Nephron (organoid): ENCODE measurements around the gene SLC34A1.

Experiments
- H3K27ac Mint-ChIP-seq, 3 experiments: 2 replicates each; pipeline ENCODE4 v1.8.0; 2020; ENCODE audit warnings: mixed read lengths in 3 of 3, mild to moderate bottlenecking in 2 of 3, moderate library complexity in 1 of 3
- H3K27me3 Mint-ChIP-seq: 2 replicates; pipeline ENCODE4 v1.8.0; 2021; ENCODE audit warnings: low read depth, mild to moderate bottlenecking, moderate library complexity, mixed read lengths
- H3K36me3 Mint-ChIP-seq: 2 replicates; pipeline ENCODE4 v1.8.0; 2020; ENCODE audit warnings: low read depth, mixed read lengths
- H3K4me1 Mint-ChIP-seq: 2 replicates; pipeline ENCODE4 v1.8.0; 2020; ENCODE audit warnings: mixed read lengths
- H3K4me3 Mint-ChIP-seq, 3 experiments: 2 replicates each; pipeline ENCODE4 v1.8.0; 2020; ENCODE audit warnings: mild to moderate bottlenecking in 3 of 3, mixed read lengths in 3 of 3, moderate library complexity in 2 of 3
- H3K9me3 Mint-ChIP-seq: 2 replicates; pipeline ENCODE4 v1.8.0; 2020; ENCODE audit warnings: mixed read lengths
- CTCF ChIP-seq, 3 experiments: fragments of 200-600 bp; sonication (generic); IDR thresholded peaks; one replicate each; pipeline ENCODE4 v1.5.0; 2021; ENCODE audit warnings: antibody characterized with exemption in 3 of 3; ENCODE audit not compliant: unreplicated experiment in 3 of 3

The SLC34A1 gene

DNA sequence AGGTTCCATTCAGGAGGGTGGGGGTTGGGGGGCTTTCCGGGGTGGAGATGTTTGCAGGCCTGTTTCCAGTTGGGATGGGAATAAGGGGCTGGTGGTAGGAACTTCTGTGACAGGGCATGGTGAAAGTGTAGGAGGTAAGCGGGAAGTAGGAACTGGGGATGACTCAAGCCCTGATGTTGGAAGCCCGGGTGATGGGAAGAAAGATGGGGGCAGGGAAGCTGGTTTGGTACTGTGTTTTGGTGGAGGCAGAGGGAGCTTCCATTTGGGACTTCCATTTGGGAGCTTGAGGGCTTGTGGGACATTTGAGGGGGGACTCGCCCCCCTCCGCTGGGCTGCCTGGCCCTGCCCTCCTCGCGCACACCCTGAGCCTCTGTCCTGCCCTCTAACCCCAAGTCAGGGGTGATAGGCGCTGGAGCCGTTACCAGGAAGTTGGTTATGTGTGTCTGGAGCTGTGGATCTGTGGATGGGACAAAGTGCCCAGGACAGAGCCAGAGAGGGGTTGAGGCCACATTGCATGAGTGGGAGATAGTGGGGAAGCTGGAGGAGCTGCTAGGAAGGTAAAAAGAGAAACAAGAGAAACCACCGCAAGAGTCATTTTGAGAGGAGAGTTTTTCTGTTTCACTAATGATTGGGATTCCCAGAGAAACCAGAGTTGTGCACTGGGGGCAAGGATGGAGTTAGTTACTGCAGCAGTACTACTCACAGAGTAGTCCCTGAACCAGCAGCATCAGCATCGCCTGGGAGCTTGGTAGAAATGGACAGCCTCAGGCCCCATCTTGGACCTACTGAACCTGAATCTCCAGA, 19.9 kb upstream of the SLC34A1 start:
- no peaks in the 10 kb centered on the region for H3K36me3 Mint-ChIP-seq
- no peaks in the 10 kb centered on the region for H3K9me3 Mint-ChIP-seq
- peaks cover 6% of the 10 kb centered on the region for H3K27me3 Mint-ChIP-seq
- no peak for TF ChIP-seq CTCF (IDR thresholded peaks at IDR 0.05; ENCODE audit: unreplicated experiment in 3 of 3)
- peak overlapping the region; percentile 19 to 81 (median 77) for H3K27ac Mint-ChIP-seq
- peak overlapping the region; percentile 24 to 49 (median 43) for H3K4me3 Mint-ChIP-seq
- H3K4me1 Mint-ChIP-seq: peaks cover 32% of the 10 kb centered on the region

- TF ChIP-seq CTCF (IDR thresholded peaks at IDR 0.05; ENCODE audit: unreplicated experiment in 3 of 3): no peak
- peaks cover 6% of the 10 kb centered on the region for H3K27me3 Mint-ChIP-seq
- peaks cover 42% of the 10 kb centered on the region for H3K4me1 Mint-ChIP-seq
- no peaks in the 10 kb centered on the region for H3K36me3 Mint-ChIP-seq
- H3K27ac Mint-ChIP-seq: peak overlapping the region; percentile 99
- H3K9me3 Mint-ChIP-seq: no peaks in the 10 kb centered on the region
- H3K4me3 Mint-ChIP-seq: peak overlapping the region; percentile 86 to 91 (median 90)
Measured at GRCh38 chr5:177365845-177366527, 18.2 kb upstream of the SLC34A1 start.

DNA sequence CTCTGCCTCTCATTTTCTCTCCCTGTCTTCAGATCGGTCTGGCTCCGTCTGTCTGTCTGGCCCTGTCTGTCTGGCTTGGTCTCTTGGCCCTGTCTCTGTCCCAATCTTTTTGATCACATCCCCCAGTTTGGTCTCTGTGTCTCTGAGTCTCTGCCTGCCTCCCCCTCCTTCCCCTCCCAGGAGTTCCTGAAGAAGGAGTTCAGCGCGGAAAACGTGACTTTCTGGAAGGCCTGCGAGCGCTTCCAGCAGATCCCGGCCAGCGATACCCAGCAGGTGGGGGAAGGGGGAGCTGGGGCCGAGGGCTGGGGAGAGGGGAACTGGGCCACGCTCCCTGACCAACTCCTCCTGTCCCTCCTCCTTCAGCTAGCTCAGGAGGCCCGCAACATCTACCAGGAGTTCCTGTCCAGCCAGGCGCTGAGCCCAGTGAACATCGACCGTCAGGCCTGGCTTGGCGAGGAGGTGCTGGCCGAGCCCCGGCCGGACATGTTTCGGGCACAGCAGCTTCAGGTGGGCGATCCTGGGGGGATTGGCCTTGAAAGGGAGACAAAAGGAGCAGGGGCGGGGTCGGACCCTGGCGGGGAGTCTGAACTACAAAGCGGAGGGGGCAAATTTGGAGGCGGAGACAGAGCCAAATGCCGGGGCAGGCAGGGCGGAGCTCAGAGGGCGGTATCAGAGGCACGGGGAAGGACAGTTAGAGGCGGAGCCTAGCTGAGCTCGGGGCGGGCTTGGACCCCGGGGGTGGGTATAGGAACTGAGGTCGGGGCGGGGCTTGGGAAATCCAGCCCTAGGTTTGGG, 17.5 kb upstream of the SLC34A1 start:
- Mint-ChIP-seq H3K4me1 (peaks cover 42% of the 10 kb centered on the region), H3K27me3 (peaks cover 6% of the 10 kb centered on the region), H3K36me3 (no peaks in the 10 kb centered on the region), H3K27ac (peak overlapping the region; percentile 99), H3K9me3 (no peaks in the 10 kb centered on the region), H3K4me3 (peak overlapping the region; percentile 86 to 91 (median 90))
- TF ChIP-seq CTCF (IDR thresholded peaks at IDR 0.05; ENCODE audit: unreplicated experiment in 3 of 3): no peak

- Mint-ChIP-seq H3K4me1 (peaks cover 38% of the 10 kb centered on the region), H3K4me3 (peak overlapping the region; percentile 86 to 91 (median 90)), H3K27me3 (peaks cover 6% of the 10 kb centered on the region), H3K36me3 (no peaks in the 10 kb centered on the region), H3K9me3 (no peaks in the 10 kb centered on the region), H3K27ac (peak overlapping the region; percentile 99)
- no peak for TF ChIP-seq CTCF (IDR thresholded peaks at IDR 0.05; ENCODE audit: unreplicated experiment in 3 of 3)
Measured at GRCh38 chr5:177367323-177367848, 16.8 kb upstream of the SLC34A1 start.

GRCh38 chr5:177367981-177368868, 16.0 kb upstream of the SLC34A1 start:
- Mint-ChIP-seq H3K4me3 (peak overlapping the region; percentile 71 to 82 (median 78)), H3K4me1 (peaks cover 37% of the 10 kb centered on the region), H3K27me3 (peaks cover 2% of the 10 kb centered on the region), H3K27ac (peak overlapping the region; percentile 62 to 93 (median 65)), H3K36me3 (peaks cover 3% of the 10 kb centered on the region), H3K9me3 (no peaks in the 10 kb centered on the region)
- no peak for TF ChIP-seq CTCF (IDR thresholded peaks at IDR 0.05; ENCODE audit: unreplicated experiment in 3 of 3)
